Pancreas (tissue), 10 donors: ENCODE measurements around the gene ASIC3. TPM values are rescaled to one million over a fixed set of nuclear protein-coding genes. Genes with fewer than 3 reads are reported as not detected.
A peak's percentile ranks its signal among the peaks of the same experiment; 100 is the strongest.

ENCODE experiments used
- ATAC-seq, 4 donors: fragments of 200-7000 bp; cut with Tn5 transposase; one replicate each; pipeline versions ENCODE4 v1.8.0 to v1.9.1; 2020; ENCODE audit warnings: mild to moderate bottlenecking in 4 of 4, moderate library complexity in 4 of 4
- DNase-seq, 6 donors: peaks; one replicate each; pipeline ENCODE4 v3.0.0-alpha.2; 2020
- FAIRE-seq: peaks from 2 replicates; lab custom pipeline; 2012; peaks lifted over from hg19 to GRCh38; lab: Jason Lieb, UNC
- H3K27ac ChIP-seq, 4 donors: fragments of 200-600 bp; sonication (generic); 1 replicate in 3 of 4; 2 replicates in 1 of 4; pipeline versions ENCODE4 v1.5.0 to v1.8.0; 2020
- H3K27me3 ChIP-seq, 4 donors: fragments of 200-600 bp; one replicate each; pipeline ENCODE4 v1.8.0; 2021
- H3K36me3 ChIP-seq, 3 donors: fragments of 200-600 bp; sonication (generic) in 1 of 3; one replicate each; pipeline versions ENCODE4 v1.5.0 to v1.8.0; 2020 to 2021
- H3K4me1 ChIP-seq, 3 donors: fragments of 200-600 bp; one replicate each; pipeline ENCODE4 v1.8.0; 2021
- H3K4me3 ChIP-seq, 4 donors: fragments of 200-600 bp; sonication (generic) in 2 of 4; one replicate each; pipeline versions ENCODE4 v1.5.0 to v1.8.0; 2020 to 2021
- H3K9me3 ChIP-seq, 4 donors: fragments of 200-600 bp; one replicate each; pipeline ENCODE4 v1.8.0; 2021
- WGBS, 2 donors: extraction: QIAGEN DNeasy Blood & Tissue Kit; methylation state at CpG; one replicate each; pipeline ENCODE4 v1.1.7; 2013; 5-methylcytosine and 5-hydroxymethylcytosine counted together
- intact Hi-C, 3 donors: fragments of 100-400 bp; cut with DNase I; formaldehyde crosslinking; loops; one replicate each; pipeline versions ENCODE4 v1.11.1 to v1.14.2; 2022
- polyA plus RNA-seq, 2 donors: library from polyadenylated mRNA; stranded (reverse); fragments of 200-250 nt; gene quantifications; one replicate each; pipeline ENCODE4 v1.2.3, GENCODE V29; 2013
- total RNA-seq, 6 donors: library from RNA; stranded (reverse); fragmentation: NEBNext Ultra II Directional in 4 of 6; extraction: Animal tissue kit (Norgen Biotek cat#: 25700) in 4 of 6; gene quantifications; one replicate each; pipeline versions ENCODE4 v1.2.1 to v1.2.4, GENCODE V29; 2021 to 2023
- TF ChIP-seq, protein P1 (sequence below), 4 donors: fragments of 200-600 bp; sonication (generic) in 3 of 4; IDR thresholded peaks; one replicate each; pipeline versions ENCODE4 v1.5.0 to v1.8.0; 2021; ENCODE audit warnings: antibody characterized with exemption in 4 of 4
- donor health status: healthy with polysubstance abuse.
- donor health status: DM: no; HTN: no; CAD: no; lungs with moderate emphysema.
- donor health status: DM: no; HTN: no; CAD: no.
- donor health status: control.
- donor health status: control.
- donor health status: Bipolar disorder and iron deficiency.
- donor health status: DM: yes; HTN: yes; CAD: no.
- donor health status: DM: no; HTN: no; CAD: no.
- donor health status: DM: no; HTN: no; CAD: no.
- donor health status: DM: yes; HTN: yes; CAD: no.

Gene ASIC3
- total and polyA plus RNA-seq, 8 donors: 0.47 to 8.7 (median 0.83) TPM

DNA sequence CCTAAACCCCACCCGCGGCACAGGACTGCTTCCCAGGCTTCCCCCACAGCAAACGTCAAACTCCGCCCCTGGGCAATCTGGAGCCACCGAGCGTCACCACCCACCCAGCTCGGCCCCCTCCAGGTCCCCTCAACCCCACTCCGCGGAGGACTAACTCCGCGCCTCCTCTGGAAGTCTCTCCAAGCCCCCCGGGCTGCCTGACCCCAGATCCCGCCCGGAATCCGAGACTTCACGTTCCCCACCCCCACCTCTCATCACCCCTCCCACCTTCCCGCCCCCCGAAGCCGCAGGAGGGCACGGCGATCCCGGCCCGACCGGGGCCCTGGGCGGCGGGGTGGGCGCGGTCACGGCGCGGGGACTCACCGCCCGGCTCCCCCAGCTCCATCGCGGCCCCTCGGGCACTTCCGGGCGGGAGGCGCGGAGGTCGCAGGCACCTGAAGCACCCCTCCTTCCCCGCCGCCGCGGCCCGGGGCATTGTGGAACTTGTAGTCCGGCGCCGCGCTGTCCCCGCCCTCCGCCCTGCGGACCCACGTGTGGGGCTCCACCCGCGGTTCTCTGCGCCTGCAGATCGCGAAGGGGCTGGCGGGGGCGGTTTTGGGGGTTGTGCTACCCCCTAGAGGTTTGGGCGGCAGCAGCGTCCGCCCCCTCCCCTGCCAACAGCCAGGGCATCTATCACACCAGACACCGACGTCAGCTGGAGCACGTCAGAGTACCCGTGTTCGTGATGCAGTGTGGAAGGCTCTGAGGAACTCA, 34.9 kb downstream of the ASIC3 start, which contains the start of gene TMUB1:
TMUB1 (minus strand) TSS at position 423 of the 753 bp plus-strand sequence. CDS start 930 bp downstream, outside the sequence.
- Histone ChIP-seq H3K36me3 (no peaks in the 10 kb centered on the region), H3K4me3 (peak within 1 kb of the TSS; percentile 53 to 99 (median 92)), H3K9me3 (no peaks in the 10 kb centered on the region), H3K27ac (peak within 1 kb of the TSS; percentile 53 to 86 (median 85)), H3K4me1 (peaks cover 29 to 40% (median 32%) of the 10 kb centered on the region in 3 donors), H3K27me3 (no peaks in the 10 kb centered on the region)
- no peak for FAIRE-seq
- DNase-seq: peak; percentile 75 to 93 (median 84)
- peak; percentile 18 to 45 (median 32) for ATAC-seq
- intact Hi-C loops: no loop called here
- WGBS, 2 donors: 0 to 1% methylated on average over 44 to 69 of the region's 69 CpGs
- TF ChIP-seq, protein P1, sequence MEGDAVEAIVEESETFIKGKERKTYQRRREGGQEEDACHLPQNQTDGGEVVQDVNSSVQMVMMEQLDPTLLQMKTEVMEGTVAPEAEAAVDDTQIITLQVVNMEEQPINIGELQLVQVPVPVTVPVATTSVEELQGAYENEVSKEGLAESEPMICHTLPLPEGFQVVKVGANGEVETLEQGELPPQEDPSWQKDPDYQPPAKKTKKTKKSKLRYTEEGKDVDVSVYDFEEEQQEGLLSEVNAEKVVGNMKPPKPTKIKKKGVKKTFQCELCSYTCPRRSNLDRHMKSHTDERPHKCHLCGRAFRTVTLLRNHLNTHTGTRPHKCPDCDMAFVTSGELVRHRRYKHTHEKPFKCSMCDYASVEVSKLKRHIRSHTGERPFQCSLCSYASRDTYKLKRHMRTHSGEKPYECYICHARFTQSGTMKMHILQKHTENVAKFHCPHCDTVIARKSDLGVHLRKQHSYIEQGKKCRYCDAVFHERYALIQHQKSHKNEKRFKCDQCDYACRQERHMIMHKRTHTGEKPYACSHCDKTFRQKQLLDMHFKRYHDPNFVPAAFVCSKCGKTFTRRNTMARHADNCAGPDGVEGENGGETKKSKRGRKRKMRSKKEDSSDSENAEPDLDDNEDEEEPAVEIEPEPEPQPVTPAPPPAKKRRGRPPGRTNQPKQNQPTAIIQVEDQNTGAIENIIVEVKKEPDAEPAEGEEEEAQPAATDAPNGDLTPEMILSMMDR (IDR thresholded peaks at IDR 0.05): no peak

DNA sequence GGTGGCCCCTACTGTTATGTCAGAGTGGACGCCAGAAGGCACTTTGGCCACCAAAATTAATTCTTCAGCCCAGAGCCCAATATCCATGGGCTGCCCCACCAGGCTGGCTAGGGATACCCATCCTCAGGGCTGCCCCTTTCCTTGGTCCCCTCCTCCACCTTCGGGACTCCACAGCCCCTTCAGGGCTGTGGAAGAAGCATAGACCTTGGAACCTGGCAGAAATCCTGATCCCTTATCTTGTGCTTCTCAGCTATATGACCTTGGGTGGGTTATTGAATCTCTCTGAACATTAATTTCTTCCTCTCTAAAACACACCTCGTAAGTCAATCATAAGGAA, 35.5 kb downstream of the ASIC3 start:
- no peaks in the 10 kb centered on the region for H3K27me3 ChIP-seq
- intact Hi-C loops: no loop called here
- DNase-seq: no peak
- WGBS, 2 donors: 2 to 7% methylated on average over 3 of the region's 3 CpGs
- no peak for FAIRE-seq
- H3K4me3 ChIP-seq: peak overlapping the region; percentile 53 to 99 (median 92)
- H3K36me3 ChIP-seq: no peaks in the 10 kb centered on the region
- H3K27ac ChIP-seq: peak overlapping the region in 3 of 4 donors; percentile 84 to 86 (median 86)
- no peak for ATAC-seq
- peaks cover 29 to 44% (median 32%) of the 10 kb centered on the region in 3 donors for H3K4me1 ChIP-seq
- TF ChIP-seq, protein P1 (IDR thresholded peaks at IDR 0.05): no peak
- H3K9me3 ChIP-seq: no peaks in the 10 kb centered on the region

DNA sequence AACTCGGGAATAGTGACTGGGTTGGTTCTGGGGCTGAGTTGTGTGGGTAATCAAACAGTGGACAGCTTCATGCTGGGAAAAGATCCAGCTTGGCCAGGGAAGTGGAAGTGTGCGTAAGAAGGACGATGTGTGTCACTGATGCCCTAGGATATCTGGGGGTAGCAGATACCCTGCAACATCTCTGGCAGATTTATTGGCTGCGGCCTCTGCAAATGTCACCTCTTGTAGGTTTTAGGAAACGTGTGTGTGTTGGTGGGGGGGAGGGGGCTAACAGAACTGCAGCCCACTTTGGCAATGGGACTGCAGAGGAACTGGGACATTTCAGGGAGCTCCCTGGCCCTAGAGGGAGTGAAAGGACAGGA, 37.0 kb downstream of the ASIC3 start:
- H3K9me3 ChIP-seq: no peaks in the 10 kb centered on the region
- peak overlapping the region; percentile 70 to 93 (median 80) for H3K27ac ChIP-seq
- H3K27me3 ChIP-seq: no peaks in the 10 kb centered on the region
- no peaks in the 10 kb centered on the region for H3K36me3 ChIP-seq
- ATAC-seq (no peak), FAIRE-seq (no peak), DNase-seq (peak in 4 of 6 donors; percentile 21 to 61 (median 48))
- TF ChIP-seq, protein P1 (IDR thresholded peaks at IDR 0.05): no peak
- H3K4me3 ChIP-seq: peak overlapping the region in 1 of 4 donors; percentile 46
- intact Hi-C loops: no loop called here
- WGBS, 2 donors: 18 to 31% methylated on average over 5 of the region's 5 CpGs
- peaks cover 23 to 43% (median 26%) of the 10 kb centered on the region in 3 donors for H3K4me1 ChIP-seq

DNA sequence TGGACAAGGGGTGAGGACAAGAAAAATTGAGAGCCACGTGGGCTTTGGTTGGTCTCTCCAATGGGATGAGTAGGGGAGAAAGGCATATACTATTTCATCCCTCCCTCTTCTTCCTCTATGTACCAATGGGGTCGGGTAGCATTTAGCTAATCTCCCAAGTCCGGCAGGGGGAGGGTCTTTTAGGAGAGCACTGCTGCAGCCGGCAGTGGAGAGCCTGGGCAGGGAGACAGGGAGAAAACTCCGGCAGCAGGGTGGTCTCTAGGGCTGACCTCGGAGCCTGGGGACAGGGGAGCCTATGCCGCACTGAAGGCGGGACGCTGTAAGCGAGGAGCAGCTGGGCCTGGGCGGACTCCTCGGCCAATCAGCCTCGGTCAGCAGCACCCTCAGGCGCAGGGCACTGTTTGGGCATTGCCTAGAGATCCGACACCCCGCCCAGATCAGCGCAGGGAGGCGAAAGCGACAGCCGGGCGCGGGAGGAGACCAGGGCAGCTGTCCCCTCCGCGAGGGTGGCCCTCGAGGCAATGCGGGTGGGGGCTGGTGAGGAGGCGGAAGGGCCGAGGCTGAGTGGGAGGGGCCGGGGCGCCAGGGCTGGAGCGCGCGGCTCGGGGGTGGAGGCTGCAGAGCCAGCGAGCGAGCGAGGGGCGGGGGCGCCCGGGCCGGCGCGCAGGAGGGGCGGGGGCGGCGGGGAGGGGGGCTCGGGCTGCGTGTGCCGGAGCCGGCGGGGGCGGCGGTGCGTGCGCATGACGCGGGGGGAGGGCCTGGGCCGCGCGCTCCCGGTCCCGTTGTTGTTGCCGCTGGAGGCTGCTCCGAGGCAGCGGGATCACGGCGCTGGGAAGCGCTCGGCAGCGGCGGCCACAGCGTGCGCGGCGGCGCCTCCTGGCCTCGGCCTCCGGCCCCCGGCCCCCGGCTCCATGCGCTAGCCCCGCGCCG, 37.6 kb downstream of the ASIC3 start, which contains the start of gene AGAP3:
AGAP3 (plus strand) TSS at position 785 of the 930 bp plus-strand sequence. CDS start 267 bp downstream, outside the sequence.
- peak; percentile 53 to 71 (median 65) for ATAC-seq
- DNase-seq: peak; percentile 91 to 95 (median 93)
- TF ChIP-seq, protein P1 (IDR thresholded peaks at IDR 0.05): no peak
- no peaks in the 10 kb centered on the region for H3K36me3 ChIP-seq
- H3K4me1 ChIP-seq: peaks cover 23 to 45% (median 26%) of the 10 kb centered on the region in 3 donors
- H3K27ac ChIP-seq: peak within 1 kb of the TSS; percentile 76 to 93 (median 85)
- H3K9me3 ChIP-seq: no peaks in the 10 kb centered on the region
- FAIRE-seq: no peak
- H3K4me3 ChIP-seq: peak within 1 kb of the TSS; percentile 74 to 79 (median 76)
- 1% methylated on average over 34 to 84 of the region's 84 CpGs for WGBS, 2 donors
- intact Hi-C loops: no loop called here
- no peaks in the 10 kb centered on the region for H3K27me3 ChIP-seq
